ENCODE results near the gene HID1.

DNA sequence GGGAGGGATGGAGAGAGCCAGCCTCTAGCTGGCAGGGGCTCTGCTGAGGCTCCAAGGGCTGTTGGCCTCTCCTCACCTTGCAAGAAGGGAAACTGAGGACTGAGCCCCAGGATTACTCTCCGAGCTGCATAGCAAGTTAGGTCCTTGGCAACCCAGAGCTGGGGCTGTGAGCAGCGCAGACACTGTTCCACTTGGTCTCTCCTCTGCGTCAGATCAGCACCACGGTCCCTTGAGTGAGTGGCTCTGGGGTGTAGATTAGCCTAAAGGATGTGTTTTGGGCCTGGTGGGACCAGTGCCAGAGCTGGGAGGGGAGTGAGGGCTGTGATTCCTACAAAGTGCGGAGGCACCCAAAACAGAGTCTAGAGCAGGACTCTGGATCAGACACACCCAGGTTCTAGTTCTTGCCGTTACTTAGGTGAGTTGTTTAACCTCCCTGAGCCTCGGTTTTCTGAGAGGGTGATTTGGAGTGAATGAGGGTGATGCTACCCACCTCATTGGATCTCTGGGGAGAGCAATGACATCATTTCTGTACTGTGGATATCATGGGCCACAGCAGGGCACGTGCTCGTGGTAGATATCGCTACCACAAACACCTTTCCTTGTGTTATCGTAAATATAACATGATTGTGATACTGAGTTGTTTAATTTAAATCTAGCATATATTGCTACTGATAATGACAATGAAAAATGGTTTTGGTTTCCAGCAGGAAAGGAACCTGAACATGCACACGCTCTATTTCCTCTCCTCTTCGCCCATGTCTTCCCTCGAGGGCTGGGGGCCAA lies 71.0 kb downstream of the HID1 start:
- TF ChIP-seq EP300 (conservative IDR thresholded peaks at IDR 0.05; ENCODE audit: poor library complexity, severe bottlenecking) (no peak), POLR2AphosphoS5 (IDR thresholded peaks at IDR 0.05) (no peak)
- TF ChIP-seq, protein P1, sequence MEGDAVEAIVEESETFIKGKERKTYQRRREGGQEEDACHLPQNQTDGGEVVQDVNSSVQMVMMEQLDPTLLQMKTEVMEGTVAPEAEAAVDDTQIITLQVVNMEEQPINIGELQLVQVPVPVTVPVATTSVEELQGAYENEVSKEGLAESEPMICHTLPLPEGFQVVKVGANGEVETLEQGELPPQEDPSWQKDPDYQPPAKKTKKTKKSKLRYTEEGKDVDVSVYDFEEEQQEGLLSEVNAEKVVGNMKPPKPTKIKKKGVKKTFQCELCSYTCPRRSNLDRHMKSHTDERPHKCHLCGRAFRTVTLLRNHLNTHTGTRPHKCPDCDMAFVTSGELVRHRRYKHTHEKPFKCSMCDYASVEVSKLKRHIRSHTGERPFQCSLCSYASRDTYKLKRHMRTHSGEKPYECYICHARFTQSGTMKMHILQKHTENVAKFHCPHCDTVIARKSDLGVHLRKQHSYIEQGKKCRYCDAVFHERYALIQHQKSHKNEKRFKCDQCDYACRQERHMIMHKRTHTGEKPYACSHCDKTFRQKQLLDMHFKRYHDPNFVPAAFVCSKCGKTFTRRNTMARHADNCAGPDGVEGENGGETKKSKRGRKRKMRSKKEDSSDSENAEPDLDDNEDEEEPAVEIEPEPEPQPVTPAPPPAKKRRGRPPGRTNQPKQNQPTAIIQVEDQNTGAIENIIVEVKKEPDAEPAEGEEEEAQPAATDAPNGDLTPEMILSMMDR (IDR thresholded peaks at IDR 0.05; ENCODE audit: poor library complexity, severe bottlenecking), result no peak

Data from neural cell (in vitro differentiated cells).